A673 (cell line): ENCODE results near the gene IFNL2. TPM values are rescaled to one million over a fixed set of nuclear protein-coding genes. Genes with fewer than 3 reads are reported as not detected.

Experiments used
- BruUV-seq: library from RNA; stranded (reverse); fragments of 400-500 nt; replicated peaks from 2 replicates; lab custom pipeline; 2021; lab: Mats Ljungman, UMichigan
- CTCF ChIA-PET: fragments of 300-600 bp; sonication (Branson Sonifier 250); formaldehyde crosslinking; loops from one replicate; lab custom pipeline; 2022; ENCODE audit warnings: antibody characterized with exemption; lab: Charles Lee
- POLR2A ChIA-PET: fragments of 300-600 bp; sonication (Branson Sonifier 250); formaldehyde crosslinking; loops from one replicate; lab custom pipeline; 2022; ENCODE audit warnings: antibody characterized with exemption; ENCODE audit not compliant: low non-redundant PET; lab: Charles Lee
- DNase-seq: peaks from one replicate; pipeline ENCODE4 v3.0.0-alpha.2; 2015; ENCODE audit warnings: low spot score
- H3K27ac ChIP-seq: fragments of 200-600 bp; sonication (generic); 2 replicates; pipeline ENCODE4 v1.5.1; 2016; ENCODE audit warnings: mixed run types, low read depth, mild to moderate bottlenecking, mixed read lengths, antibody characterized with exemption, low read length; ENCODE audit not compliant: poor library complexity, severe bottlenecking
- H3K27me3 ChIP-seq: fragments of 200-600 bp; sonication (generic); replicated peaks from 2 replicates; pipeline ENCODE4 v1.6.1; 2017; ENCODE audit warnings: mixed run types, low read depth, mild to moderate bottlenecking, mixed read lengths, antibody characterized with exemption, low read length; ENCODE audit not compliant: insufficient read depth, poor library complexity
- H3K36me3 ChIP-seq: fragments of 200-600 bp; sonication (generic); 2 replicates; pipeline ENCODE4 v1.6.1; 2016; ENCODE audit warnings: mixed run types, mild to moderate bottlenecking, mixed read lengths, antibody characterized with exemption, low read length; ENCODE audit not compliant: insufficient read depth, poor library complexity, severe bottlenecking
- H3K4me1 ChIP-seq: fragments of 200-600 bp; sonication (generic); 2 replicates; pipeline ENCODE4 v1.6.1; 2017; ENCODE audit warnings: mixed run types, mild to moderate bottlenecking, mixed read lengths, antibody characterized with exemption, low read length; ENCODE audit not compliant: insufficient read depth, poor library complexity, severe bottlenecking
- H3K4me3 ChIP-seq: fragments of 200-600 bp; sonication (generic); 2 replicates; pipeline ENCODE4 v1.5.1; 2016; ENCODE audit warnings: low read depth, mixed run types, mild to moderate bottlenecking, mixed read lengths, low read length; ENCODE audit not compliant: poor library complexity, severe bottlenecking
- H3K9me3 ChIP-seq: fragments of 200-600 bp; sonication (generic); 2 replicates; pipeline ENCODE4 v1.6.1; 2016; ENCODE audit warnings: mixed run types, low read depth, mild to moderate bottlenecking, mixed read lengths, antibody characterized with exemption, low read length; ENCODE audit not compliant: poor library complexity, severe bottlenecking
- EZH2 ChIP-seq: fragments of 200-600 bp; sonication (generic); IDR thresholded peaks from 2 replicates; pipeline ENCODE4 v1.6.1; 2017; ENCODE audit warnings: borderline replicate concordance, low read depth, mild to moderate bottlenecking, mixed read lengths, antibody characterized with exemption, low read length; ENCODE audit not compliant: poor library complexity, severe bottlenecking
- intact Hi-C: fragments of 100-400 bp; cut with micrococcal nuclease; formaldehyde crosslinking; loops from one replicate; pipeline ENCODE4 v1.10.0; 2022; ENCODE audit not compliant: unreplicated experiment
- total RNA-seq: library from RNA; stranded (reverse); gene quantifications from 2 replicates; pipeline ENCODE4 v1.2.3, GENCODE V29; 2021
- TF ChIP-seq, protein P1 (sequence below): fragments of 300-800, 200-600 bp; sonication (generic); conservative IDR thresholded peaks from 2 replicates; pipeline ENCODE4 v1.5.1; 2017; ENCODE audit warnings: low read depth, mild to moderate bottlenecking, antibody characterized with exemption, low read length, moderate library complexity, mixed read lengths

IFNL2 gene
- total RNA-seq, 1 experiment from 2014 or later = not detected

GRCh38 chr19:39303373-39304184 lies 35.4 kb downstream of the IFNL2 start:
- POLR2A ChIA-PET = no interaction called here
- H3K27me3 ChIP-seq = no peaks in the 10 kb centered on the region
- no TSS peak for BruUV-seq

DNA sequence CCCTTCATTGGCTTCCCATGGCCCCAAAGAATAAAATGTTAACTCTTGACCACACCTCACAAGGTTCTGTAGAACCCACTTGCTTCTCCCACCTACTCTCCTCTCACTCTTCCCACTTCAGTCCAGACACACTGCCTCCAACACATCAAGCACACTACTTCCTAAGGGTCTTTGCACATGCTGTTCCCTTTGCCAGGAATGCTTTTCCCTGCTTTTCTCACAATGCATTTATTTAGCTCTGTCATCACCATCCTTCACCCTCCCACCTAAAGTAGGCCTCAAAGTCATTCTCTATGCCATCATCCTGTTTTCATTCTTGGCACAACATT lies 36.0 kb downstream of the IFNL2 start:
- intact Hi-C loops = no loop called here
- Histone ChIP-seq H3K27me3 (no peaks in the 10 kb centered on the region), H3K36me3 (no peaks in the 10 kb centered on the region), H3K4me3 (no peak overlapping the region), H3K27ac (no peak overlapping the region), H3K9me3 (no peaks in the 10 kb centered on the region), H3K4me1 (no peaks in the 10 kb centered on the region)
- ChIA-PET POLR2A (no interaction called here), CTCF (no interaction called here)
- no TSS peak for BruUV-seq
- TF ChIP-seq, protein P1, sequence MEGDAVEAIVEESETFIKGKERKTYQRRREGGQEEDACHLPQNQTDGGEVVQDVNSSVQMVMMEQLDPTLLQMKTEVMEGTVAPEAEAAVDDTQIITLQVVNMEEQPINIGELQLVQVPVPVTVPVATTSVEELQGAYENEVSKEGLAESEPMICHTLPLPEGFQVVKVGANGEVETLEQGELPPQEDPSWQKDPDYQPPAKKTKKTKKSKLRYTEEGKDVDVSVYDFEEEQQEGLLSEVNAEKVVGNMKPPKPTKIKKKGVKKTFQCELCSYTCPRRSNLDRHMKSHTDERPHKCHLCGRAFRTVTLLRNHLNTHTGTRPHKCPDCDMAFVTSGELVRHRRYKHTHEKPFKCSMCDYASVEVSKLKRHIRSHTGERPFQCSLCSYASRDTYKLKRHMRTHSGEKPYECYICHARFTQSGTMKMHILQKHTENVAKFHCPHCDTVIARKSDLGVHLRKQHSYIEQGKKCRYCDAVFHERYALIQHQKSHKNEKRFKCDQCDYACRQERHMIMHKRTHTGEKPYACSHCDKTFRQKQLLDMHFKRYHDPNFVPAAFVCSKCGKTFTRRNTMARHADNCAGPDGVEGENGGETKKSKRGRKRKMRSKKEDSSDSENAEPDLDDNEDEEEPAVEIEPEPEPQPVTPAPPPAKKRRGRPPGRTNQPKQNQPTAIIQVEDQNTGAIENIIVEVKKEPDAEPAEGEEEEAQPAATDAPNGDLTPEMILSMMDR = no peak
- TF ChIP-seq EZH2 = no peak
- DNase-seq = no peak

More at GRCh38 chr19:39303373-39304184, 35.4 kb downstream of the IFNL2 start:
- intact Hi-C loops = no loop called here
- CTCF ChIA-PET = no interaction called here
- no peaks in the 10 kb centered on the region for H3K4me1 ChIP-seq
- no peak overlapping the region for H3K4me3 ChIP-seq
- H3K27ac ChIP-seq = no peak overlapping the region
- TF ChIP-seq EZH2 = no peak
- TF ChIP-seq, protein P1 = no peak
- no peak for DNase-seq
- H3K36me3 ChIP-seq = no peaks in the 10 kb centered on the region
- H3K9me3 ChIP-seq = no peaks in the 10 kb centered on the region

DNA sequence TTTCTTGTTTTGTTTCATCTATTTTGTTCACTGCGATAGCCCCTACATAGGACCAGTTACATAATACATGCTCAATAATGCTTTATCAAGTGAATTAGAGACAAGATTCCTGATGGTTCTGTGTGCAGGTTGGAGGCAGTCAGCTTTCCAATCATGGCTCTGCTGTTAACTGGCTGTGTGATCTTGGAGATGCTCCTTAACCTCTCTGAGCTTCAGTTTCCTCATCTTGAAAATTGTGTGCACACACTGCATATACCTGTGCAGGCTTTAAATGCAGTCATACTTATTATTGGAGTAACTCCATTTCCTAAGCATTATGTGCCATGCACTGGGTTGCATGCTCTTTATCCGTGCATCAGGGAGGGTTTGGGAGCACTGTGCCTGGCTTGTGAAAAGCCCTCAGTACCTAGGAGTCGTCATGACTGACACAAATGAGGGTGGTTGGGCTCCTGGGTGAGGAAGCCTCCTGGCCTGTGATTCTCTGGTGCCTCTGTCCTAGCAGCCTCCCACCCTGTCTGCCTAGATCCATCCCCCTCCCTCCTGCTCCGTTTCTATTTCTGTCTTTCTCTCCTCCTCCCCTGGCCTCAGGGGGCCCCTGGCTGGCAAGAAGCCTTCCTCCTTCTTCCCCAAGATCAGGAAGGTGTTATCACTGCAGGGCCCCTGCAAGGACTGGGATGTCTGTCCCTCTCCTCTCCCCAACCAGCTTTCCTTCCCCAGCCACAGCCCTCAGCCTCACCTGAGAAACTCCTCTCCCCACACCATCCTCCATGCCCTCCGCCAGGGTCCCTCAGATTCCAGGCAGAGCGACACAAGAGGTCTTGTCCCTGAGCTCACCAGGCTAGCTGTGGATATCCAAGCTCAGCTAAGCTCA lies 36.7 kb downstream of the IFNL2 start:
- TF ChIP-seq EZH2 = no peak
- TF ChIP-seq, protein P1 = no peak
- intact Hi-C loops = no loop called here
- ChIA-PET POLR2A (no interaction called here), CTCF (no interaction called here)
- H3K4me3 ChIP-seq = no peak overlapping the region
- H3K4me1 ChIP-seq = no peaks in the 10 kb centered on the region
- no peaks in the 10 kb centered on the region for H3K36me3 ChIP-seq
- DNase-seq = no peak
- no TSS peak for BruUV-seq
- H3K27me3 ChIP-seq = no peaks in the 10 kb centered on the region
- H3K27ac ChIP-seq = no peak overlapping the region
- no peaks in the 10 kb centered on the region for H3K9me3 ChIP-seq
